ENCODE results near the gene IFITM5. TPM values are rescaled to one million over a fixed set of nuclear protein-coding genes. Genes with fewer than 3 reads are reported as not detected.

Gene IFITM5
- total and polyA plus RNA-seq, 2 of the 8 experiments (the other 6 are each of a cell fraction or from before 2014, with no cell fraction given): not detected

DNA sequence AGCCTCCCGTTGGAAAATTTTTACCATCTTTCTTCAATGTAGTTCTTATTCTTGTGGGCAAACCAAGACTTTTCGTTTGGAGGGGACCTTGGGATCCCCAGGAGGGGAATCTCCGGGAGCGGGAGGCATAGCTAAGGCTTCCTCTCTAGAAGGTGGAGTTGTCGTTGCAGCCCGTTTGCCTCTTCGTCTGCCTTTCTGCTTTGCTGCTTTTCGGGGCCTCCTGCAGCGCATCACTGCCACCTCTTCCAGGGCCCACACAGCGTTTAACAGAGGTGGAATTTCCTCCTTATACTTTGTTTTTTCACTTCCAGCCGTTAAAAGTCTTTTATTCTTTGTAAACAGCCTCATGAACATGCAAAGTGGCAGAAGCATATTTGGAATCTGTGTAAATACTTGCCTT is 24.8 kb upstream of the IFITM5 start:
- H4K20me1 ChIP-seq (replicated peaks in 1 of 2; ENCODE audit: control insufficient read depth in 1 of 2, insufficient read depth in 2 of 2, low read length in 2 of 2): no peaks in the 10 kb centered on the region
- H3K36me3 ChIP-seq (ENCODE audit: control insufficient read depth in 2 of 4, insufficient read depth in 4 of 4, low read length in 3 of 4): no peaks in the 10 kb centered on the region
- CTCF ChIA-PET (ENCODE audit: partially characterized antibody): interaction anchor here (0.7 to 2.3 kb wide), 7 partner anchors 9 to 74 kb away, joined by 3 to 9 read pairs (median 4); partner anchors contain the start of genes IFITM2 and IFITM5
- no peaks in the 10 kb centered on the region for H3K79me1 ChIP-seq (ENCODE audit: low read depth, low read length)
- H3K79me2 ChIP-seq (ENCODE audit: control insufficient read depth in 1 of 2, insufficient read depth in 2 of 2, low read length in 2 of 2): peaks cover 0 to 3% of the 10 kb centered on the region in 2 experiments; a peak in 1 of 4 replicates
- no peak overlapping the region for H3K4me2 ChIP-seq (ENCODE audit: insufficient read depth in 1 of 2, low read depth in 2 of 2, low read length in 2 of 2)
- no peak overlapping the region for H3K4me3 ChIP-seq (ENCODE audit: extremely low read depth in 1 of 4, insufficient read depth in 2 of 4, low read depth in 3 of 4, low read length in 4 of 4)
- no peak overlapping the region; the same call in 1 of the 2 replicates for H2BK5ac ChIP-seq (ENCODE audit: low read depth, low read length)
- DNase-seq (ENCODE audit: low read depth in 1 of 2, low spot score in 2 of 2) (peak in 1 of 2 experiments; percentile 46), FAIRE-seq (no peak)
- no peak overlapping the region for H3K9ac ChIP-seq (replicated peaks in 1 of 4; ENCODE audit: extremely low read depth in 1 of 4, low read depth in 3 of 4, low read length in 3 of 4)
- no peak overlapping the region for H2AK5ac ChIP-seq (ENCODE audit: low read depth, low read length)
- H3K14ac ChIP-seq (ENCODE audit: insufficient read length): no peak overlapping the region
- no peak overlapping the region for H3K56ac ChIP-seq (replicated peaks; ENCODE audit: insufficient read length, low read depth, low read length)
- peaks cover 3% of the 10 kb centered on the region; the same call in 1 of the 2 replicates for H3K23me2 ChIP-seq (ENCODE audit: low read depth, low read length)
- no peak overlapping the region for H3K23ac ChIP-seq (ENCODE audit: insufficient read length)
- H3K27me3 ChIP-seq (replicated peaks in 1 of 4; ENCODE audit: control insufficient read depth in 3 of 4, extremely low read depth in 1 of 4, insufficient read depth in 3 of 4, low read length in 3 of 4): no peaks in the 10 kb centered on the region
- peak overlapping the region; percentile 84; the same call in 1 of the 2 replicates for H2BK12ac ChIP-seq (ENCODE audit: low read depth, low read length)
- no peak overlapping the region for H2BK15ac ChIP-seq (ENCODE audit: low read length)
- no peak overlapping the region for H2AFZ ChIP-seq (ENCODE audit: low read length)
- H4K91ac ChIP-seq (replicated peaks; ENCODE audit: insufficient read length, low read length): no peak overlapping the region
- no peak overlapping the region for H4K5ac ChIP-seq (ENCODE audit: insufficient read length, low read depth, low read length)
- H2BK20ac ChIP-seq (ENCODE audit: low read length): no peak overlapping the region
- TF ChIP-seq CEBPB (IDR thresholded peaks at IDR 0.05; ENCODE audit: low read depth, low read length) (no peak), TEAD4 (IDR thresholded peaks at IDR 0.05; ENCODE audit: low read depth, low read length) (no peak), SP4 (IDR thresholded peaks at IDR 0.05; ENCODE audit: low read length) (no peak), FOSL1 (IDR thresholded peaks at IDR 0.05; ENCODE audit: insufficient read depth, low read depth, low read length) (no peak), SAP30 (IDR thresholded peaks at IDR 0.05; ENCODE audit: insufficient read depth, insufficient replicate concordance, low read length) (no peak), NANOG (IDR thresholded peaks at IDR 0.05; ENCODE audit: insufficient read depth, low read depth, low read length, poor library complexity, severe bottlenecking) (no peak), KDM4A (IDR thresholded peaks at IDR 0.05; ENCODE audit: low read depth, low read length, severe bottlenecking) (no peak), CREB1 (IDR thresholded peaks at IDR 0.05) (no peak), E2F6 (IDR thresholded peaks at IDR 0.05) (no peak), JUND (IDR thresholded peaks at IDR 0.05; ENCODE audit: low read length) (no peak), POLR2AphosphoS5 (IDR thresholded peaks at IDR 0.05; ENCODE audit: low read depth, low read length) (no peak)
- TF ChIP-seq, protein P1, sequence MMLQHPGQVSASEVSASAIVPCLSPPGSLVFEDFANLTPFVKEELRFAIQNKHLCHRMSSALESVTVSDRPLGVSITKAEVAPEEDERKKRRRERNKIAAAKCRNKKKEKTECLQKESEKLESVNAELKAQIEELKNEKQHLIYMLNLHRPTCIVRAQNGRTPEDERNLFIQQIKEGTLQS (IDR thresholded peaks at IDR 0.05; ENCODE audit: insufficient read depth, low read depth, low read length): no peak
- TF ChIP-seq, protein P2, sequence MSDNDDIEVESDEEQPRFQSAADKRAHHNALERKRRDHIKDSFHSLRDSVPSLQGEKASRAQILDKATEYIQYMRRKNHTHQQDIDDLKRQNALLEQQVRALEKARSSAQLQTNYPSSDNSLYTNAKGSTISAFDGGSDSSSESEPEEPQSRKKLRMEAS (IDR thresholded peaks at IDR 0.05): no peak
- 76% methylated on average over 11 of the region's 11 CpGs; no CpG with 5 or more reads in 1 of the 2 experiments for WGBS, 2 experiments (ENCODE audit: extremely low coverage in 1 of 2, insufficient coverage in 1 of 2, insufficient read length in 1 of 2, insufficient replicate concordance in 2 of 2, low coverage in 1 of 2, low lambda C conversion rate in 2 of 2, missing lambda C conversion rate in 1 of 2)
- no peak overlapping the region for H3K27ac ChIP-seq (ENCODE audit: low read depth, low read length)
- H3K4me1 ChIP-seq (replicated peaks in 1 of 4; ENCODE audit: control insufficient read depth in 3 of 4, insufficient read depth in 4 of 4, low read length in 3 of 4): peaks cover 0 to 26% (median 9%) of the 10 kb centered on the region in 4 experiments; a peak in 6 of 7 replicates
- H3K18ac ChIP-seq (ENCODE audit: extremely low read depth, low read length): no peak overlapping the region
- no peak overlapping the region for H2BK120ac ChIP-seq (replicated peaks; ENCODE audit: low read depth, low read length)
- no peak overlapping the region for H4K8ac ChIP-seq (ENCODE audit: extremely low read depth, insufficient read depth, low read length)
- no peaks in the 10 kb centered on the region for H3K9me3 ChIP-seq (ENCODE audit: insufficient read depth in 2 of 2, low read depth in 1 of 2, low read length in 1 of 2)
- no peak overlapping the region for H3K4ac ChIP-seq (replicated peaks; ENCODE audit: insufficient read length, low read depth, low read length)
- POLR2A ChIA-PET (ENCODE audit: partially characterized antibody): interaction anchor here (0.8 to 2.2 kb wide), 3 partner anchors 10 to 24 kb away, joined by 3 to 6 read pairs (median 4); no protein-coding TSS in a partner anchor
